ENCODE data around the gene MRPL49. TPM values are rescaled to one million over a fixed set of nuclear protein-coding genes. Genes with fewer than 3 reads are reported as not detected.

Gene MRPL49
- total and polyA plus RNA-seq, 9 of the 15 experiments (the other 6 are each of a cell fraction or from before 2014, with no cell fraction given): 74.3 to 132 (median 91.2) TPM

- TF ChIP-seq XRCC4 (IDR thresholded peaks at IDR 0.05; ENCODE audit: extremely low read depth, insufficient read depth, insufficient read length) (no peak), NR2C2 (CRISPR knock-in tag; IDR thresholded peaks at IDR 0.05) (peak; percentile 96), NR2C2 (tag; IDR thresholded peaks at IDR 0.05) (peak; percentile 99), ZFPM2 (CRISPR knock-in tag; IDR thresholded peaks at IDR 0.05) (0 out of 2 replicates have a peak, but pooled peaks have one; percentile 45), ZNF512 (tag; IDR thresholded peaks at IDR 0.05) (no peak), RHOXF2B (CRISPR knock-in tag; conservative IDR thresholded peaks at IDR 0.05) (0 out of 2 replicates have a peak, but pooled peaks have one; percentile 47), MAZ (CRISPR knock-in tag; conservative IDR thresholded peaks at IDR 0.05 in 1 of 2, IDR thresholded peaks at IDR 0.05 in 1 of 2) (peak; percentile 89 to 94), DACH1 (IDR thresholded peaks at IDR 0.05; ENCODE audit: partially characterized antibody) (no peak), GTF2E2 (tag; IDR thresholded peaks at IDR 0.05) (peak; percentile 94), BRD4 (IDR thresholded peaks at IDR 0.05) (peak; percentile 81; the same call in 1 of the 2 replicates), SETDB1 (IDR thresholded peaks at IDR 0.05; ENCODE audit: low read length) (peak; percentile 30), NR1H2 (CRISPR knock-in tag; IDR thresholded peaks at IDR 0.05) (0 out of 2 replicates have a peak, but pooled peaks have one; percentile 28), PCBP1 (IDR thresholded peaks at IDR 0.05; ENCODE audit: low read depth, low read length, poor library complexity, severe bottlenecking) (peak; percentile 32), FOXK2 (conservative IDR thresholded peaks at IDR 0.05 in 1 of 2, IDR thresholded peaks at IDR 0.05 in 1 of 2; ENCODE audit: low read depth in 2 of 2) (peak; percentile 84 to 87), ZNF184 (CRISPR knock-in tag; IDR thresholded peaks at IDR 0.05) (no peak), ZFX (CRISPR knock-in tag; IDR thresholded peaks at IDR 0.05) (peak; percentile 90), SRSF9 (IDR thresholded peaks at IDR 0.05; ENCODE audit: borderline replicate concordance, low read depth, low read length) (no peak), NBN (IDR thresholded peaks at IDR 0.05; ENCODE audit: low read depth) (peak; percentile 51; the same call in 1 of the 2 replicates), CXXC5 (CRISPR knock-in tag; IDR thresholded peaks at IDR 0.05) (peak; percentile 88), LEF1 (IDR thresholded peaks at IDR 0.05) (peak; percentile 57; the same call in 1 of the 2 replicates), PHF21A (IDR thresholded peaks at IDR 0.05; ENCODE audit: borderline replicate concordance, low read depth) (peak; percentile 86; the same call in 1 of the 2 replicates), MIER1 (IDR thresholded peaks at IDR 0.05; ENCODE audit: low read depth) (peak; percentile 44; the same call in 1 of the 2 replicates), HCFC1 (IDR thresholded peaks at IDR 0.05; ENCODE audit: low read depth, low read length) (peak; percentile 99)
- TF ChIP-seq, protein P1, sequence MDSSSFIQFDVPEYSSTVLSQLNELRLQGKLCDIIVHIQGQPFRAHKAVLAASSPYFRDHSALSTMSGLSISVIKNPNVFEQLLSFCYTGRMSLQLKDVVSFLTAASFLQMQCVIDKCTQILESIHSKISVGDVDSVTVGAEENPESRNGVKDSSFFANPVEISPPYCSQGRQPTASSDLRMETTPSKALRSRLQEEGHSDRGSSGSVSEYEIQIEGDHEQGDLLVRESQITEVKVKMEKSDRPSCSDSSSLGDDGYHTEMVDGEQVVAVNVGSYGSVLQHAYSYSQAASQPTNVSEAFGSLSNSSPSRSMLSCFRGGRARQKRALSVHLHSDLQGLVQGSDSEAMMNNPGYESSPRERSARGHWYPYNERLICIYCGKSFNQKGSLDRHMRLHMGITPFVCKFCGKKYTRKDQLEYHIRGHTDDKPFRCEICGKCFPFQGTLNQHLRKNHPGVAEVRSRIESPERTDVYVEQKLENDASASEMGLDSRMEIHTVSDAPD (CRISPR knock-in tag; IDR thresholded peaks at IDR 0.05): no peak
- TF ChIP-seq, protein P2, sequence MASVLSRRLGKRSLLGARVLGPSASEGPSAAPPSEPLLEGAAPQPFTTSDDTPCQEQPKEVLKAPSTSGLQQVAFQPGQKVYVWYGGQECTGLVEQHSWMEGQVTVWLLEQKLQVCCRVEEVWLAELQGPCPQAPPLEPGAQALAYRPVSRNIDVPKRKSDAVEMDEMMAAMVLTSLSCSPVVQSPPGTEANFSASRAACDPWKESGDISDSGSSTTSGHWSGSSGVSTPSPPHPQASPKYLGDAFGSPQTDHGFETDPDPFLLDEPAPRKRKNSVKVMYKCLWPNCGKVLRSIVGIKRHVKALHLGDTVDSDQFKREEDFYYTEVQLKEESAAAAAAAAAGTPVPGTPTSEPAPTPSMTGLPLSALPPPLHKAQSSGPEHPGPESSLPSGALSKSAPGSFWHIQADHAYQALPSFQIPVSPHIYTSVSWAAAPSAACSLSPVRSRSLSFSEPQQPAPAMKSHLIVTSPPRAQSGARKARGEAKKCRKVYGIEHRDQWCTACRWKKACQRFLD (CRISPR knock-in tag; IDR thresholded peaks at IDR 0.05): peak; percentile 48; the same call in 1 of the 2 replicates
Observed at GRCh38 chr11:65095974-65096806, 25.9 kb upstream of the MRPL49 start, which contains the start of gene VPS51 (continued).
